HG03108 (cell line): ENCODE measurements around the gene FREM1.
"Not testable (repeated sequence)": the region's sequence is repeated elsewhere in the genome, so short reads cannot be mapped to it uniquely, and the experiment has no call there.

Source experiments
- ATAC-seq: cut with Tn5 transposase; IDR thresholded peaks from one replicate; pipeline ENCODE4 v1.9.1; 2021; ENCODE audit warnings: moderate library complexity; ENCODE audit not compliant: unreplicated experiment

The FREM1 gene

GRCh38 chr9:14909961-14910805, at the start of gene FREM1:
FREM1 (minus strand) TSS chr9:14910428; CDS start chr9:14868977, 41,451 bp downstream.
- ATAC-seq: no peak

- ATAC-seq: no peak
These were observed 48.8 kb upstream of the FREM1 start for GRCh38 chr9:14958989-14959388.

GRCh38 chr9:14957109-14957508, 46.9 kb upstream of the FREM1 start:
- ATAC-seq: no peak

GRCh38 chr9:14956208-14956607, 46.0 kb upstream of the FREM1 start:
- no peak for ATAC-seq

GRCh38 chr9:14945351-14945750, 35.1 kb upstream of the FREM1 start:
- ATAC-seq: no peak

- no peak for ATAC-seq
These were observed 31.5 kb upstream of the FREM1 start for GRCh38 chr9:14941501-14942405.

GRCh38 chr9:14939378-14939777, 29.1 kb upstream of the FREM1 start:
- ATAC-seq: no peak

- no peak for ATAC-seq
These were observed 27.0 kb upstream of the FREM1 start for GRCh38 chr9:14937216-14937615.

- no peak for ATAC-seq
These were observed 26.3 kb upstream of the FREM1 start for GRCh38 chr9:14936491-14936890.

GRCh38 chr9:14935964-14936363, 25.7 kb upstream of the FREM1 start:
- no peak for ATAC-seq

GRCh38 chr9:14935106-14935751, 25.0 kb upstream of the FREM1 start:
- ATAC-seq: no peak

- no peak for ATAC-seq
These were observed 22.4 kb upstream of the FREM1 start for GRCh38 chr9:14932641-14933040.

- no peak for ATAC-seq
These were observed 22.0 kb upstream of the FREM1 start for GRCh38 chr9:14932231-14932630.

- ATAC-seq: no peak
These were observed 16.9 kb upstream of the FREM1 start for GRCh38 chr9:14926941-14927624.

- ATAC-seq: no peak
These were observed 14.3 kb upstream of the FREM1 start for GRCh38 chr9:14924230-14925219.

- ATAC-seq: no peak
These were observed 13.5 kb upstream of the FREM1 start for GRCh38 chr9:14923701-14924100.

GRCh38 chr9:14920805-14921204, 10.6 kb upstream of the FREM1 start:
- not testable (repeated sequence) for ATAC-seq

- ATAC-seq: no peak
These were observed 3.1 kb upstream of the FREM1 start for GRCh38 chr9:14913366-14913765.

GRCh38 chr9:14912859-14913258, 2.6 kb upstream of the FREM1 start:
- ATAC-seq: no peak

GRCh38 chr9:14911046-14911445, 818 bp upstream of the FREM1 start:
- ATAC-seq: no peak
